ENCODE data around the gene DPRX. TPM values are rescaled to one million over a fixed set of nuclear protein-coding genes. Genes with fewer than 3 reads are reported as not detected.

The DPRX gene
- total RNA-seq, 1 donor: not detected

DNA sequence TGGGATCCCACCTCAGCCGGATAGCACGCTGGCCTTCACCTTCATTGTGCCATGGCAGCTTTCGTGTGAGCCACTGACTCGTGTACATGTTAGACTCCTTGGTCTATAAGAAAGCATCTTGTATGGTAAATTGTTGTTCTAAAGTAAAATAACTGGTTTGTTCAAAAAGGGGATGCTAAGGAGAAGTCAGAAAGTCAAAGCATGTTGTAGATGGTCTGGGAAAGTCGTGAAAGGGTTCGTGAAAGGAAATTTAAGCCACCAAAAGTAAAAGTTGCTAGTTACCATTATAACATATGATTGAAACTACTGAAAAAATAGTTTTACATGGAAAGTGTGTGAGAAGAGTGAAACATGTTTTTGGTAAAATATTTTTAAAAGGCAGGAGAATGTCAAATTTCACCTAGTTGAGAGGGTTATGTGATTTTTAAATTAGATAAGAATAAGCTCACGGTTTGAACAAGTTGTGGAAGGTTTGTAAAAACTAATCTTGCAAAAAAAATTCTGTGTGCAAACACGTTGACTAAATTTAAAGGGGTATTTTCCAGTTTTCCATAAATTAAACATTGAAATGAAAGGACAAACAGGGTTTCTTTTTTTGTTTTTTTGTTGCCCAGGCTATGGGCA lies 23.4 kb downstream of the DPRX start:
- no peak for DNase-seq (ENCODE audit: low read depth)
- H3K4me3 ChIP-seq (ENCODE audit: low read depth, low read length): no peak overlapping the region
- TF ChIP-seq, protein P1, sequence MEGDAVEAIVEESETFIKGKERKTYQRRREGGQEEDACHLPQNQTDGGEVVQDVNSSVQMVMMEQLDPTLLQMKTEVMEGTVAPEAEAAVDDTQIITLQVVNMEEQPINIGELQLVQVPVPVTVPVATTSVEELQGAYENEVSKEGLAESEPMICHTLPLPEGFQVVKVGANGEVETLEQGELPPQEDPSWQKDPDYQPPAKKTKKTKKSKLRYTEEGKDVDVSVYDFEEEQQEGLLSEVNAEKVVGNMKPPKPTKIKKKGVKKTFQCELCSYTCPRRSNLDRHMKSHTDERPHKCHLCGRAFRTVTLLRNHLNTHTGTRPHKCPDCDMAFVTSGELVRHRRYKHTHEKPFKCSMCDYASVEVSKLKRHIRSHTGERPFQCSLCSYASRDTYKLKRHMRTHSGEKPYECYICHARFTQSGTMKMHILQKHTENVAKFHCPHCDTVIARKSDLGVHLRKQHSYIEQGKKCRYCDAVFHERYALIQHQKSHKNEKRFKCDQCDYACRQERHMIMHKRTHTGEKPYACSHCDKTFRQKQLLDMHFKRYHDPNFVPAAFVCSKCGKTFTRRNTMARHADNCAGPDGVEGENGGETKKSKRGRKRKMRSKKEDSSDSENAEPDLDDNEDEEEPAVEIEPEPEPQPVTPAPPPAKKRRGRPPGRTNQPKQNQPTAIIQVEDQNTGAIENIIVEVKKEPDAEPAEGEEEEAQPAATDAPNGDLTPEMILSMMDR (IDR thresholded peaks at IDR 0.05; ENCODE audit: insufficient read depth, low read length): no peak

DNA sequence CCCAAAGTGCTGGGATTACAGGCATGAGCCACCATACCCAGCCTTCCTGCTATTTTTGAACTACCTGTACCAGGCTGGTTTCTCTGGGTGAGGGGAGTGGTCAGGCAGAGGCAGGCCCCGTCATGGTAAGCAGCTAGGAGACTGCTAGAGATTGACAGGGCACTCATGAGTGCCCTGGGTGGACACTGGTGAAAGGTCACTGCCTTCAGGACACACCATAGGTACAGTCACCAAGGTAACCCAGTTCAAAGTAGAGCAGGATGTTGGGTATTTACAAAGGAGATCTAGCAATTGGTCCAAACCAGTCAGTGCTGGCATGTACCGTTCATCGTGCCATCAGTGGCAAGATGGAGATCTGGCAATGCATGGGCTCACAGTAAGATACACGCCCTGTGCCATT lies 25.5 kb downstream of the DPRX start:
- no peak overlapping the region for H3K4me3 ChIP-seq (ENCODE audit: low read depth, low read length)
- TF ChIP-seq, protein P1 (IDR thresholded peaks at IDR 0.05; ENCODE audit: insufficient read depth, low read length): no peak
- DNase-seq (ENCODE audit: low read depth): no peak

DNA sequence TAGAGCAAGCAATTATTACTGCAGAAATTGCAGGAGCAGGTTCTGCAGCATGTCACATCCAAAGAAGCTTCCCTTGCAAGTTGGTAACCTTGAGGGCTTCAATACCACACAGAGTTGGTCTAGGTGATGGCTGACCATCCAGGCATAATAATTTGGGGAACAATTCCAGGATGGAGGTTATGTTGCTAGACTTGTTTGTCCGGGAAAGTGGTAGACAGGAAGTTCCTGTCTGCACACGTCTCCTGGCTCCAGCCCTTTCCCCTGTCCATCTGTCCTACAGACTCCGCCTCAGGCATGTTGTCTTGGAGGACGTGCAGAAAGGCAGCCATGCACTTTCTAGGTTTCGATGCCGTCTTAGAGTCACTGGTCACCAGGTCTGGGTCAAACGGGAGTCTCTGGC lies 26.0 kb downstream of the DPRX start:
- DNase-seq (ENCODE audit: low read depth): no peak
- no peak overlapping the region for H3K4me3 ChIP-seq (ENCODE audit: low read depth, low read length)
- TF ChIP-seq, protein P1 (IDR thresholded peaks at IDR 0.05; ENCODE audit: insufficient read depth, low read length): no peak

DNA sequence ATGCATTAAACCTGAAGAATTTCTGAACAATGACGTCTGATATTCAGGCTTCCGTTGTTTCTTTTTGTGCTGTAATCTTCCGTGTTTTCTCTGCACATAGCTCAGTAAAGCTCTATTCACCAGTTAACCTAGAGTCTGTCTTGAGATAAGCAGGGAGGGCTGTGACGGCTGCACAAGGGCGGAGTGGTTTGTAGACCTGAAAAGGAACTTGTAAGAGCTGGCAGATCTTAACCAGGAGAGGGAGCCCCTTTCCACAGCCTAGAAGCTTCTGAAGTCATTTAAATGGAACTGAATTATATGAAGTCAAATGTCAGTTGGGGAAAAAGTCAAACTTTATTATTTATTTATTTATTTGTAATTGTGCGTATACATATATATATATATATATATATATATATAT lies 27.5 kb downstream of the DPRX start:
- DNase-seq (ENCODE audit: low read depth): no peak
- H3K4me3 ChIP-seq (ENCODE audit: low read depth, low read length): no peak overlapping the region
- TF ChIP-seq, protein P1 (IDR thresholded peaks at IDR 0.05; ENCODE audit: insufficient read depth, low read length): no peak

DNA sequence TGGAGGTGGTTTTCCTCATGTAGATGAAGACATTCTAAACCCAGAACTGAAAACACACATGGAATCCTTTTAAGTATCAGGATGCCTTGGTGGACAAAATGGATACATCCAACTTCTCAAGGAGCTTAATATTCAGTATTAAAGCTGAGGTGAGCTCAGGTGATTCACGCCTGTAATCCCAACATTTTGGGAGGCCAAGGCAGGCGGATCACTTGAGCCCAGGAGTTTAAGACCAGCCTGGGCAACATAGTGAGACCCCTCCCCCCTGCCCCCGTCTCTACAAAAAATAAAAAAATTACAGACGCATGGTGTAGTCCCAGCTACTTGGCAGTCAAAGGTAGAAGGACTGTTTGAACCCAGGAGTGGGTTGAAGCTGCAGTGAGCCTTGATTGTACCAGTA lies 28.8 kb downstream of the DPRX start:
- no peak overlapping the region for H3K4me3 ChIP-seq (ENCODE audit: low read depth, low read length)
- TF ChIP-seq, protein P1 (IDR thresholded peaks at IDR 0.05; ENCODE audit: insufficient read depth, low read length): no peak
- DNase-seq (ENCODE audit: low read depth): no peak

DNA sequence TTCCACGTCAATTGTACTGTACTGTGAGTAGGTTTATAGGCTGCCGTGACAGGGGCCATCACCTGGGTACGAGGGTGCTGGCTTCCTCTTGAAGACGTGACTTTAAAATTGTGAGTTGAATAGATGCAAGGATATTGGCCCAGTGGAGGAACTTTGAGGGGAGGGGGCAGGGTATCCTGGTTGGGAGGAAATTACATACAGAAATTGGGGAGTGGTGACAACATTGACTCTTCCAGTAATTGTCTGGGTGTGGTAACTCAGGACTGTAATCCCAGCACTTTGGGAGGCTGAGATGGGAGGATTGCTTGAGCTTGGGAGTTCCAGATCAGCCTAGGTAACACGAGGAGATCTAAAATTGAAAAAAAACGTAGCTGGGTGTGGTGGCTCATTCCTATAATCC lies 30.4 kb downstream of the DPRX start:
- TF ChIP-seq, protein P1 (IDR thresholded peaks at IDR 0.05; ENCODE audit: insufficient read depth, low read length): no peak

DNA sequence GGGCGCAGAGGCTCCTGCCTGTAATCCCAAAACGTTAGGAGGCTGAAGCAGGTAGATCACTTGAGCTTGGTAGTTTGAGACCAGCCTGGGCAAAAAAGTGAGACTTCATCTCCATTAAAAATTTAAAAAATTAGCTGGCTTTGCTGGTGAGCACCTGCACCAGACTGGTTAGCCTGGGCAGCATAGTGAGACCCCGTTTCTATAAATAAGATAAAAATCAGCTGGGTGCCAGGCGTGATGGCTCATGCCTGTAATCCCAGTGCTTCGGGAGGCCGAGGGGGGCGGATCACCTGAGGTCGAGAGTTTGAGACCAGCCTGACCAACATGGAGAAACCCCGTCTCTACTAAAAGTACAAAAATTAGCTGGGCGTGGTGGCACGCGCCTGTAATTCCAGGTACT lies 32.4 kb downstream of the DPRX start:
- DNase-seq (ENCODE audit: low read depth): no peak
- H3K4me3 ChIP-seq (ENCODE audit: low read depth, low read length): no peak overlapping the region
- TF ChIP-seq, protein P1 (IDR thresholded peaks at IDR 0.05; ENCODE audit: insufficient read depth, low read length): no peak

More for the DNA sequence above, 30.4 kb downstream of the DPRX start:
- H3K4me3 ChIP-seq (ENCODE audit: low read depth, low read length): no peak overlapping the region
- DNase-seq (ENCODE audit: low read depth): no peak

Data from fibroblast of the aortic adventitia (primary cell).